DMS 273 (cell line): ENCODE measurements around the gene FERD3L.
A peak's percentile ranks its signal among the peaks of the same experiment; 100 is the strongest.
"Not testable (repeated sequence)": the region's sequence is repeated elsewhere in the genome, so short reads cannot be mapped to it uniquely, and the experiment has no call there.

Experiments used
- DNase-seq: peaks from one replicate; lab custom pipeline; 2025; ENCODE audit not compliant: unreplicated experiment; lab: John Stamatoyannopoulos, UW

The FERD3L gene

DNA sequence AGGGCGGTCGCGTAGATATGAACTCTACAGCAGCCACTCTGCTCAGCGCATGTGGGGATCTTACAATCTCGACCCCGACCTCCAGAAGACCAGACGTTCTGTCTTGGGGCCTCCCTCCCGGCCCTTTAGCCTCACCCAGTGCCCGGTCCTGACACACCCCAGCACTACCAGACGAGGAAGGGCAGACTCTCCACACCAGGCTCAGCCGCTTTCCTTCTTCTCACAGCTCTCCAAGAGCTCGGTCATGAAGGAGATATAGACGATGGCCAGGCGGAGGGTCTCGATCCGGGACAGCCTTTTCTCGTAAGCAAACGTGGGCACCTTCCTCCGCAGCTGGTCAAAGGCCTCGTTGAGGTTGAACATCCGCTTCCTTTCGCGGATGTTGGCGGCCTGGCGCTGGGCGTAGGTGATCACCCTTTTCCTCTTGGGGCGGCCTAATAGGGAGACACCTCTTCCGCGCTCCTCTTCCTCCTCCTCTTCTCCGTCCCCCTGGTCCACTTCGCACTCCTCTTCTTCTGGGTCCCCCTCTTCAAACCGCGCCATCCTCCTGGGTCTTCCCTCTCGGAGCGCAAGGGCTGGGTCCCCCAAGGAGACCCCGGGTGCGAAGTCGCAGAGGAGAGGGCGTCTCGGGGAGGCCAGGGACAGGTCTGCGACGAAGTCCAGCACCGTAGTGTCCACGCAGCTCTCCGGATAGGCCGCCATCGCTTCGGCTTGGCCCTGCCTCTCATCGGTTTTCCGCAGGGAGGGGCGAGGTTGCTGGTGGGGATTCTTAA is at the start of gene FERD3L:
FERD3L (minus strand) TSS at position 761 of the 773 bp plus-strand sequence; CDS start at position 702, 59 bp downstream.
- DNase-seq: no peak

GRCh38 chr7:19194417-19194816 is 49.2 kb upstream of the FERD3L start:
- DNase-seq: not testable (repeated sequence)

DNA sequence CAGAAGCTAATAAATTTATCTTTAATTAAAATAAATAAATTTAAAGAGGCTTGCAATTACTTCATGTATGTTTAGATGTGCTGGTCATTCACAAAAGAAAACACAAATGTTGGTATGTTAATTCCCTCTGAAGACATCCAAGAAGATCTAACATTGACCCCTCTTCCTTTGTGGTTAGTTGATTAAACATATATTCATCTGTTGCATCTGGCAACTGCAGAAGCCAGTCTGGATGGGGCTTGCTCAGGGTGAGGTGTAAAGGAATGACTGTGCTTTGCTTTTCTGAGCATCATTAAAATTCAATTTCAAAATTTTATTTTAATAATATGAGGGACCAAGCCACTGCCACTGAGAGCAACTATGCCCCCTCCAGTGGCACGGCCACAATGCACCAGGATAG is 36.4 kb upstream of the FERD3L start:
- no peak for DNase-seq

DNA sequence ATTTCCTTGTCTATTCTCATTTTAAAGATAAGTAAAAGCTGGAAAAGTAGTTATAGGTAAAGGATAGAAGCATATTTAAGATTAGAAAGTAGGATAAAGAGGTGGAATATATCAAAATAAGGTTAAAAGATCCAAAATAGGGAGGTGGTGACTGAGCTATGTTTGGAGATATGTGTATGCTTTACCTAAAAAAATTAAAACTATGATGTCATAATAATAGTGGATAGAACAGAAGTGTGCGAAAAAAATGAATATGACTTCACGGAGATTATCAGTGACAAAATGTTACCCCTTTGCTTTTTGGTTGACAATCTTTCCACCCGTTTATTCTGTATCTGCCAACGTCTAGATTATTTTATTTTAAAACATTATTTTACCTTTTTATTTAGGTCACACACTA is 33.4 kb upstream of the FERD3L start:
- no peak for DNase-seq

DNA sequence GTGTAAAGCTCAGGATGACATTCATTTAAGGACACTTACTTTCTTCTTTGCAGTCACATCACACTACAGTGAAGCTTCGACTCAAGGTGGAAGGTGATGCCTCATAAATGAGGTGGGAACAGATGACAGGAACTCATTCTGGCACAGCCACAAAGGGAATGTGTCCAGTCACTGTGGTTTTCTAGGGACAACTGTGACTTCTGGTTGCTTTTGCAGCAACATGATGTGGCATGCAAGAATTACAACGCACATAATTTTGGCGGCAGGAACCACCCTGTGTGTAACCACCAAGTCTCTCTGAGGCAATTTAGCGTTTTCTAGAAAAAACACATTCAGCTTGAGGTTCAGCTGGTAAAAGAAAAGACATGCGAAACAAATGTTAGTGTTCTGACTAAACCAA is 32.0 kb upstream of the FERD3L start:
- DNase-seq: no peak

DNA sequence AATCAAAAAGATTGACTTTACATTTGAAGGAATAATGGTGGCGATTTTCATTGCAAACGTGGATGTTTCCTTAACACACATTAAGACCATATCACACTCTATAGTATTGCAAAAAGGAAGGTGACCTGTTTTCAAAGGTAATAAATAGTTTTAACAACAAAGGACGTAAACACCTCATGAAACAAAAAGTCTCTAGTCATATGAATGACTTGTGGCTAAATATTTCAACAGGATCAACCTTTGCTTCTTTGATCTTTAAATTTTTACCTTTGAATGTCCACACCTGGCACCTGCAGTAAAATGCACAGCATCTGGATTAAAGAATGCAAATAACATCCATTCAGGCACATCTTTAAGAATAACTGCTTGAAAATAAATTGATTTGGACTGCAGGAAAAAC is 30.0 kb upstream of the FERD3L start:
- DNase-seq: no peak

GRCh38 chr7:19161671-19162070 is 16.4 kb upstream of the FERD3L start:
- DNase-seq: no peak

DNA sequence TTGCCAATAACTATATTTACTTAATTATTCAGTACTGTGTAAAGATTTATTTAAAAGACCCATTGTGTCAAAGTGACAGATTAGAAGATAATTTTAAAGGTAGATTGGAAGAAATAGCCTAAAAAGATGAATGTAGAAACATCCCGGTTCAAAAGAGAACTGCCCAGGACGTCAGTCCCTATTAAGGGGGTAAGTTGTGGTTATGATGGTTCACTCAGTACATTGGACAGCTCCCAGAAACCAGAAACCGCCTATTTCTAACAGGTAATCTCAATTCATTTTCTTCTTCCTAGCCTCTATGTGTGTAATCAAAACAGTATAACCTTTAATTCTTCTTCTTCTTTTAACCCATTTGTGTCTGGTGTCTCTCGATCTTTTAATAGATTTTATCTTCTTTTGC is 1.5 kb upstream of the FERD3L start:
- peak; percentile 42 for DNase-seq

DNA sequence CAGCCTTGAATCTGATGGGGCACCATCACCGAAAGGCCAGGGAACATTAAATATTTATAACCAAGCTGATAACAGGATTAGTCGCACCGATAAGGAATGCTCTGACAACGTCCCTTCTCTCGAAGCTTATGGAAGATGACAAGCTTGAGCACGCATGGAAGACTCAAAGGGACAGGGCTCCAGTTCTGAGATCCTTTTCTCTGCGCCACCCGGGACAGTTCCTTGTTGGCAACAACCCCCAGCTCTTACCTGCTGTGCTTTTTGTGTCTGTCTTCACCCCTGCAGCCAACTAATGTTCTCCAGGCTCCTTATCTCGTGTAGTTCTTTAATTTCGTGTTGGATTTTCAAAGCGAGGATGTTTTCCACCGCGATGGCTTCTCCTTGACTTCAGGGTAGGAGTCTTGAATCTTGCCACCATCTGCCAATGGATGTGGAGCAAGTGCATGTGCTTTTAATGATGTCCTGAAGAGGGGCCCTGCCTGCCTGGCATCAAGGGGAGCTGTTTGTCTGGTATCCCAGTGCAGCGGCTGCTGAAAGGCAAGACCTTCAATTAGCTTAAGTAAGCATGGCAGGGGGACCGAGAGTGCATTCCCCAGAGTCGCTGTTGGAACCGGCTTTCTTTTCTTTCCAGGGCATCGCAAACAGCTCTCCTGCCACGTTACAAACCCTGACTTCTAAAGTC is 354 bp upstream of the FERD3L start:
- peak; percentile 27 for DNase-seq

DNA sequence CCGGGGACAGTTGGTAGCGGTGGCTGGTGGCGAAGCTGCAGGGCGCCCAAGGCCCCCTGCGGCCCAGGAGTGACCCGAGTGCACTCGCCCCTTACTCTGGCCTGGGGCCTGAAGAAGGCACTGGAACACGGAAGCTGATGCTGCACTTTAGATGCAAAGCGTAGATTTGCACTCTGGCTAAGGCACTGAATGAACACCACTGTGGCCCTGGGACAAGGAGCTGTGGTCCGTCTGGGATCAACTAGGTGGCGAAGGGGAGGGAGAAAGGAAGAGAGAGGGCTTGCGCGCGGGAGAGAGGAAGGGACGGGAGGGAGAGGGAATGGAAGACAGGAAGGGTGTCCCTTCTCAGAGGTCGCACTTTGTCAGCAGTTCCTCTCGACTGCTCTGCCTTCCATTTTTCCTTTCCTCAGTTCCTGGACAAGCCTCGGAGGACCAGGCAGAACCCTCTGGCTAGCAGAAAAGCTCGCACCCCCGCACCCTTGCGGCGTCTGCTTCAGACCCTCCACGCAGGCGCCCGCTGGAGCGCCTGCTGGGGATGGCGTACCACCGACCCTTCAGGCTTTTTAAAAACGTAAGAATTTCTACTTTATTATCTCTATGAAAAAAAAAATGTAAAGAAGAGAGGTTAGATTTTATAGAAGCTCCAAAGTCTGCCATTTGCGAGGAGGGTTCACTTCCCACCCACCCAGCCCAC is 1.2 kb downstream of the FERD3L start:
- DNase-seq: no peak

- no peak for DNase-seq
Measured at GRCh38 chr7:19139706-19140327, 5.4 kb downstream of the FERD3L start.

GRCh38 chr7:19133886-19134285 is 11.3 kb downstream of the FERD3L start:
- no peak for DNase-seq

DNA sequence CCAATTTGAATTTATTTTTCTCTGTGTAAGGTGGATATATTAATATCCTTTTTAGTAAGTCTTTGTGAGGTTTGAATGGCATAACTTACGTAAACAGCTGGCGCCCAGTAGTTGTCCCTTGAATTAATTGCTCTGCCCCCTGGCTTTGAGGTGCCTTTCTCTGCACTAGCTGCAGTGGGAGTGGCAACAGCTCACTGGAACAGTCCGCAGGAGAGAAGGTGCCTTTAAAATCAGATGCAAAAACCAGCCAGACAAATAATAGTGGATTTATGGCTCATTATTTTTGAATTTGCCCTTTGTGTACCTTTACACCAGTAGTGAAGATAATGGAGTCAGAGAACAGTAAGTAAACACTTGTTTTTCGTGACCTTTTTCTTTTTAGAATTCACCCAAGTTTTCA is 11.8 kb downstream of the FERD3L start:
- no peak for DNase-seq

- DNase-seq: no peak
Measured at GRCh38 chr7:19128856-19129255, 16.4 kb downstream of the FERD3L start.

- DNase-seq: peak; percentile 74
Measured at GRCh38 chr7:19121977-19122588, 23.1 kb downstream of the FERD3L start.

DNA sequence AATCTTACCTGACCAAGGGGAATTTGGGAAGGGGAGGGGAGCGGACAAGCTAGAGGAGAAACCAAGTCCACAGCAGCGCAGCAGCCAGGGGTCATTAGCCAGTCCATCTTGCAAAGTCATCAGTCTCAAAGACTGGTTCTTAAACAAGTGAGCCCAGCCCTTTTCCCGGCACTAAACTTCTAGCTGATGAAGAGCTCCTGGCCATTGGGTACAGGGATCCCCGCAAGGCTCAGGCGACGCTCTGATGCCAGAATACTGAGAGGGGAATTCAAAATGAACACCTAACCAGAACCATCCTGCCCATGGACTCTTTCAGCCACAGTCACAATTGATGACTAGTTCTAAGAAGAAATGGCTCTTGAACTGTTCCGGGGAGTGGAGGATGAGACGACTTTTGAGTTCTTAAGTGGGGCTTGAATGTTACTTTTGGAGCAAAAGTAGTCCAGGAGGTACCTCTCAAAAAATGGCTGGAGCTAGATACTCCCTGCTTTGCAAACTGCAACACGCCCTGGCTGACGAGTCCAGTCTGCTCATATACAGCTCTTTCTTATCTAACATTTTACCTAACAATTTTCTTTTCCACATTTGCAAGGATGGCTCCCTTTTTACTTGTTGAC is 25.2 kb downstream of the FERD3L start:
- peak; percentile 25 for DNase-seq

DNA sequence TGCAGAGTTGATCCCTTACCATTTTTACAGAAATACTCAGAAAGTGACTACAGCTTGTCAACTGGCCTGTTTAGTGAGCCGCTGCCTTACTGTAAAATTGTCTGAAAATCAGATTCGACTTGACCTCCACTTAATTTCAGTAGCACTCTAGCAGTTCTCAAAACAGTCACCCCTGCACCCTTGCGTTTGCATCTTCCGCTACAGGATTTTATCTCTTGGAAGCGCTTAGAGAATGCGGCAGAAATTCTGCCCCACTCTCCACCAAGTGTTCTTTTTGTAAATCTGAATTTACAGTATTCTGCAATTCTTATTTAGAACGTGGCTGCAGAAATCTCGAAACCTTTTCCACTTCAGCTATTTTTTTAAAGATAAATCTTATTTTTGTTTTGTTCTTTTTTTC is 25.8 kb downstream of the FERD3L start:
- DNase-seq: peak; percentile 31

- DNase-seq: peak; percentile 56
Measured at GRCh38 chr7:19118636-19119371, 26.4 kb downstream of the FERD3L start.

- peak; percentile 86 for DNase-seq
Measured at GRCh38 chr7:19117870-19118608, 27.2 kb downstream of the FERD3L start.
